Glomerular endothelial cell (primary cell): Measurements from ENCODE around the gene PTCH2. TPM values are rescaled to one million over a fixed set of nuclear protein-coding genes. Genes with fewer than 3 reads are reported as not detected.
"Not testable (repeated sequence)": the region's sequence is repeated elsewhere in the genome, so short reads cannot be mapped to it uniquely, and the experiment has no call there.

Source experiments
- DNase-seq: peaks from one replicate; pipeline ENCODE4 v3.0.0-alpha.2; 2011; ENCODE audit warnings: low read depth, low spot score; ENCODE audit errors: extremely low read depth
- total RNA-seq: library from RNA; depleted of rRNA; stranded (reverse); fragments of >200 nt; gene quantifications from 2 replicates; pipeline ENCODE4 v1.2.3, GENCODE V29; 2015

PTCH2 gene
- total RNA-seq, 1 donor from 2014 or later, result 0.23 TPM

DNA sequence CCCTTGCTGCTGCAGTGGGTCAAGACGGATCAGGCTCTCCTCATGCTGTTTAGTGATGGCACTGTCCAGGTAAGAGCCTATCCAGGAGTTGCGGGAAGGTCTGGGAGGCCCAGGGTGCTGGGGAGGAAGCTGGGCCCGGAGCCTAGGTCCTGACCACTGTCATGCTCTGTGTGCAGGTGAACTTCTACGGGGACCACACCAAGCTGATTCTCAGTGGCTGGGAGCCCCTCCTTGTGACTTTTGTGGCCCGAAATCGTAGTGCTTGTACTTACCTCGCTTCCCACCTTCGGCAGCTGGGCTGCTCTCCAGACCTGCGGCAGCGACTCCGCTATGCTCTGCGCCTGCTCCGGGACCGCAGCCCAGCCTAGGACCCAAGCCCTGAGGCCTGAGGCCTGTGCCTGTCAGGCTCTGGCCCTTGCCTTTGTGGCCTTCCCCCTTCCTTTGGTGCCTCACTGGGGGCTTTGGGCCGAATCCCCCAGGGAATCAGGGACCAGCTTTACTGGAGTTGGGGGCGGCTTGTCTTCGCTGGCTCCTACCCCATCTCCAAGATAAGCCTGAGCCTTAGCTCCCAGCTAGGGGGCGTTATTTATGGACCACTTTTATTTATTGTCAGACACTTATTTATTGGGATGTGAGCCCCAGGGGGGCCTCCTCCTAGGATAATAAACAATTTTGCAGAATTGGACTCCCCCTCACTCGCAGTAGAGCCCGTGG is 37.6 kb downstream of the PTCH2 start:
- no peak for DNase-seq

DNA sequence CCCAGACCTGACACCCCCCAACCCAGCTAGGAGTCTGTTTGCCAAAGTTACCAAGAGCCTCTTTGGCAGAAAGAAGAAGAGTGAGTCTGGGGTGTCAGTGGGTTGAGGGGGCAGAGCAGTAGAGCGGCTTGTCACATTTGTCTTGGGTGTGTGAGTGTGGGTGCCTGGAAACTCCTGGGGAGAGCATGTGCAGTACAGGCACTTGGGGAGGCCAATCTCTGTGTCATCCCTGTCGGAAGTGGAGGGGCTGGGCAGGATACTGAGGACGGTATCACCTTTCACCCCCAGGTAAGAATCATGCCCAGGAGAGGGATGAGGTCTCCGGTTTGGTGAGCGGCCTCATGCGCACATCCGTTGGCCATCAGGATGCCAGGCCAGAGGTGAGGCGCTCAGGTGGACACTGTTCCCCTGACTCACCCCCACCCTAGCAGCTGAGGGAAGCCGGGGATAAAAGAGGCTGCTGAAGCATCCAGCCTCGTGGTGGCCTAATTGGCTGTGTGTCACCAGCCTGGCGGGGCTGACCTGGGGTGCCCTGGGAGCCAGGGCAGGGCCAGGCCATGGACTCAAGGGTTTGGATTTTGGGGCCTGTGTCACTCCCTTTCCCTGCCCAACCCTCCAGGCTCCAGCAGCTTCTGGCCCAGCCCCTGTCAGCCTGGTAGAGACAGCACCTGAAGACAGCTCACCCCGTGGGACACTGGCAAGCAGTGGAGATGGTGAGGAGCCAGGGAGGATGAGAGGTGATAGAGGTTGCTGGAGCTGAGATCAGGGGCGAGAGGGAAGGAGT is 39.5 kb downstream of the PTCH2 start:
- no peak for DNase-seq

DNA sequence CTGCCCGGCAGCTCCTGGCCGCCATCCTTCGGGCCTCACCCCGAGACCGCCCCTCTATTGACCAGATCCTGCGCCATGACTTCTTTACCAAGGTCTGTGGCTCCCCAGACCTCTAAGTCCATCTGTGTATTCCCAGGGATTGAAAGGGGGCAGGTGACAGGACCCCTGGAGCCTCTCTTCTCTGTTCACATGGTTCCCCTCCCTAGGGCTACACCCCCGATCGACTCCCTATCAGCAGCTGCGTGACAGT is 40.1 kb downstream of the PTCH2 start:
- DNase-seq, result no peak

DNA sequence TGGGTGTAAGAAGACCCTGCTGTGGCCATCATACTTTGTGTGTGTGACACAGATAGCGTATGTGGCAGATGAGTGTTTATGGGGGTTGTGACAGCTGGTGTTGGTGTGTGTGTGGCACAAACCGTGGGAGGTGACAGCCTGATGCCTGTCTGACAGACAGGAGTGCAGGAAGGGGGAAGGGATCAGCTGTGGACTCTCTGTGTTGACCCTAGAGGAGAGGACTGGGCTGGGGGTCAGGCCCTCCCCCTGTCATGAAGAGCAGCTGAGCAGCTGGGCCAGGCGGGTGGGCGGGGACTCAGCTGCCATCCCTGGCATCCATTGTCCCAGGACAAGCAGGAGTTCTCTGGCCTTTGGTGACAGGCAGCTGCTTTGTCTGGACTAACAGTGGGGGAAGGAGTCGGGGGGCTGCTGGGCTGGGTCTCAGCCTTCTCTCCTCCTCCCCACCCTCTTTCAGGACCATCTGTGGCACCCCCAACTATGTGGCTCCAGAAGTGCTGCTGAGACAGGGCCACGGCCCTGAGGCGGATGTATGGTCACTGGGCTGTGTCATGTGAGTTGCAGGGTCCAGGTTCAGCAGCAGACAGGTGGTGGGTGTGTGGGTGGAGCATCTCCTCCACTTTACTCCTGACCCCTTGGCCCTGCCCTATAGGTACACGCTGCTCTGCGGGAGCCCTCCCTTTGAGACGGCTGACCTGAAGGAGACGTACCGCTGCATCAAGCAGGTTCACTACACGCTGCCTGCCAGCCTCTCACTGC is 40.6 kb downstream of the PTCH2 start:
- no peak for DNase-seq

DNA sequence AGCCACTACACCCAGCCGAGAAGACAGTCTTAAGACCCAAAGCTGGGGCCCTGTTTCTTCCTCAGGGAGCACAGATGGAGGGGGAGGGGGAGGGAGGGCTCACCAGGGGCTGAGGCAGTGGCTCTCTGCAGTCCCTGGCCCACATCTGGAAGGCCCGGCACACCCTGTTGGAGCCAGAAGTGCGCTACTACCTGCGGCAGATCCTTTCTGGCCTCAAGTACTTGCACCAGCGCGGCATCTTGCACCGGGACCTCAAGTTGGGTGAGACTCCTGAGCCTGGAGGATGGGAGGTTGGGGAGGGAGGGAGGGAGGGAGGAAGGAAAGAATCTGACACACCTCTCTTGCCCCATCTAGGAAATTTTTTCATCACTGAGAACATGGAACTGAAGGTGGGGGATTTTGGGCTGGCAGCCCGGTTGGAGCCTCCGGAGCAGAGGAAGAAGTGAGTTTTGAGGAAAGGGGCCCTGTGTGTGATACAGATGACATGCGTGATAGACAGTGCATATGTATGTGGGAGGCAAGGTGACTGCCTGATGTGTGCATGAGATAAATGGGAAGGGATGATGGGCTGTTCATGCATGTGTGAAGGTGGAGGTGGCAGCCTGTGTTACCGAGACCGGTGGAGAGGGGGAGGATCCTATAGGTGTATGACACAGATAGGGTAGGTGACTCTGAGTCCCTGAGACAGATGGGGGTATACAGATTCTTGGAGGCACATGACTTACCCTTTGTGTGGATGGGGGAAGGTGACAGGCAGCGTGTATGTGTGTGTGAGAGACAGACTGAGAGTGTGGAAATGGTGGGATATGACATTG is 41.4 kb downstream of the PTCH2 start:
- DNase-seq, result no peak

DNA sequence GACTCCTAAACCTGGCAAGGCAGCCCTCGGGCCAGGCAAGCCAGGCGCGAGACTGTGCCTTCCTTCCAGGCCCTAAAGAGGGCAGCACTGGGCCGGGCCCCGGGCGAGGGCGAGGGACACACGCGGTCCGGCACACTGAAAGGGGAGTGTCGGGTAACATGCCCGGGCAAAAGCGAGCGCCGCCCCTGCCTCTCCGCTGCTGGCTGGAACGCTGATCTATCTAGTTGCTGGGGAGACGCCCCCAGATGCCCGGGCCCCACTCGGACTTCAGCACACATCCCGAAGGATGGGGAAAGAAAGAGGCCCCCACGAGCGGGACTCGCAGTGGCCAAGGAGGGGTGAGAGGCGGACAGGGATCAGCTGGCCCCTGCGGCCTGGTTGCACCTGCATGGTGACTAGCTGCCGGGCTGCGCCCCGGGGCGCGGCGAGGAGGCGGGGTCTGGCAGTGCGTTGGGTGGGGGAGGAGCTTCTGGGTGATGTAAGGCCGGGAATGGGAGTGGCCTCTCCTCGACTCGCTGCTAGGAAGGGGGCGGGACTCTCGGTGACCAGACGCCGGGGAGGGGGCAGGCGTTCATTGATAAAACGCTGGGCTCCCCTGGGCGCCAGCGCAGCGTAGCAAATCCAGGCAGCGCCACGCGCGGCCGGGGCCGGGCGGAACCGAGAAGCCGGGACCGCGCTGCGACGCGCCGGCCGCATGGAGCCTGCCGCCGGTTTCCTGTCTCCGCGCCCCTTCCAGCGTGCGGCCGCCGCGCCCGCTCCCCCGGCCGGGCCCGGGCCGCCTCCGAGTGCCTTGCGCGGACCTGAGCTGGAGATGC is 43.1 kb downstream of the PTCH2 start, which contains the start of gene PLK3:
Gene PLK3 (plus strand): TSS at position 608 of the 815 bp plus-strand sequence. CDS start 87 bp downstream, at position 695.
- no peak for DNase-seq

DNA sequence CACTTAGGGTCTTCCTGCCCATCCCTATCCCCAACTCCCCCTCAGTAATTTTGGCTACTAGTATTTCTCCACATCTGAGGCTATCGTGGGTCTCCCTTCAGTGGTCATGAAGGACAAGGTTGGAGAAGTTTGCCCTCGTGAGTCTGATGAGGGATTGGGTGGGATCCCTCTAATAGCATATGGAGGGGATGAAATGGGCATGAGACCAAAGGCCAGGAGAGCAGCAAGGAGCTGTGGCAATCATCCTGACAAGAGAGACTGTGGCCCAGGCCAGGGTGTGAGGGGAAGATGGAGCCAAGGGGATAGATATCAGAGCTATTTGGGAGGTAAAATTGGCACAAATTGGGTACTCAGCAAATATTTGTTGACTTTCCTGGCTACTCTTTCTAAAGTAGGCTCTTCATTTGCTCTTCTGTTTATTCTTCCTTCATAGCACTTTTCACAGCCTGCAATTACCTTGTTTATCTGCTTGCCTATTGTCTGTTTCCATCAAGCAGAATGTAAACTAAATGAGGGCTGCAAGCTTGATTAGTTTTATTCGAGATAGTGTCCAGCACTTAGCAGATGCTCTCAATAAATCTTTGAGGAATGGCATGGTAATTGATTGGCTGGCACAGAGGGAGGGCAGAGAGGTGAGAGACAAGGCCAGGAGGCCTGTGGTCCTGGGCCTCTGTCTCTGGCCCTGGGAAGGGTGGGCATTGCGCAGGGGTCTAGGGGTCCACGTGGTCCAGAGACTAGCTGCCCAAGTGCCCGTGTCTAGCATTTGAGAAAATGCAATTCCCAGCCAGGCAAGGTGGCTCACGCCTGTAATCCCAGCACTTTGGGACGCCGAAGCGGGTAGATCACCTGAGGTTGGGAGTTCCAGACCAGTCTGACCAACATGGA is 44.3 kb downstream of the PTCH2 start:
- no peak for DNase-seq

DNA sequence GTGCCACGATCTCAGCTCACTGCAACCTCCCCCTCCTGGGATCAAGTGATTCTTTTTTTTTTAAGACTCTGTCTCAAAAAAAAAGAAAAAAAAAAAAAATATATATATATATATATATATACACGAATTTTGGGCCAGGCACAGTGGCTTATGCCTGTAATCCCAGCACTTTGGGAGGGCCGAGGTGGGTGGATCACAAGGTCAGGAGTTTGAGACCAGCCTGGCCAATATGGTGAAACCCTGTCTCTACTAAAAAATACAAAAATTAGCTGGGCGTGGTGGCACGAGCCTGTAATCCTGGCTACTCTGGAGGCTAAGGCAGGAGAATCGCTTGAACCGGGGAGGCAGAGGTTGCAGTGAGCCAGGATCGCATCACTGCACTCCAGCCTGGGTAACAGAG is 45.2 kb downstream of the PTCH2 start:
- DNase-seq, result not testable (repeated sequence)

DNA sequence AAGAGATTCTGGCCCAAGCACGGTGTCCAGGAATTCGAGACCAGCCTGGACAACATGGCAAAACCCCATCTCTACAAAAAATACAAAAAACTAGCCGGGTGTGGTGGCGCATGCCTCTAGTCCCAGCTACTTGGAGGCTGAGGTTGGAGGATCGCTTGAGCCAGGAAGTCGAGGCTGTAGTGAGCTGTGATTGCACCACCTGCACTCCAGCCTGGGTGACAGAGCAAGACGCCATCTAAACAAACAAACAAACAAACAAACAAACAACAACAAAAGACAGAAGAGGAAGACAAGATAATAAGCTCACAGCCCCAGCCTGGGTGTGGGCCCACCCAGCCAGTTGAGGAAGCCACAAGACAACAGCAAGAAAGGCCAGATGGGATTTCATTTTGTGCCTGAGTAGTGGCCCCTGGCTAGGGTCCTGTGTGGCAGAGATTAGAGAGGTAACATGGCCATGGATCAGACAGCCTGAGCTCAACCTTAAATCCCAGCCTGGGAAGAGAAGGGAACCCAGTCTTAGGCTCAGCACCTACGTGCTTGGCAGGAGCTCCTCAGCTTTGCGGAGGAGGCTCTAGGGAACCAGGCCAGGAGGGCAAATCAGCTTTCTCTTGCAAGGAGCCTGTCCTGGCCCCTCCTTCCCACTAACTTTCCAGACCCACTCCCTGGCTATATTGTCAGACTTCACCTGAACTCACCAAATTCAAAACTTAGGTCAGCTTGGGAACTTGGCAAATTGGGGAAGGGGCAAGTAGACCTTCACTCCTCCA is 50.1 kb downstream of the PTCH2 start:
- no peak for DNase-seq

DNA sequence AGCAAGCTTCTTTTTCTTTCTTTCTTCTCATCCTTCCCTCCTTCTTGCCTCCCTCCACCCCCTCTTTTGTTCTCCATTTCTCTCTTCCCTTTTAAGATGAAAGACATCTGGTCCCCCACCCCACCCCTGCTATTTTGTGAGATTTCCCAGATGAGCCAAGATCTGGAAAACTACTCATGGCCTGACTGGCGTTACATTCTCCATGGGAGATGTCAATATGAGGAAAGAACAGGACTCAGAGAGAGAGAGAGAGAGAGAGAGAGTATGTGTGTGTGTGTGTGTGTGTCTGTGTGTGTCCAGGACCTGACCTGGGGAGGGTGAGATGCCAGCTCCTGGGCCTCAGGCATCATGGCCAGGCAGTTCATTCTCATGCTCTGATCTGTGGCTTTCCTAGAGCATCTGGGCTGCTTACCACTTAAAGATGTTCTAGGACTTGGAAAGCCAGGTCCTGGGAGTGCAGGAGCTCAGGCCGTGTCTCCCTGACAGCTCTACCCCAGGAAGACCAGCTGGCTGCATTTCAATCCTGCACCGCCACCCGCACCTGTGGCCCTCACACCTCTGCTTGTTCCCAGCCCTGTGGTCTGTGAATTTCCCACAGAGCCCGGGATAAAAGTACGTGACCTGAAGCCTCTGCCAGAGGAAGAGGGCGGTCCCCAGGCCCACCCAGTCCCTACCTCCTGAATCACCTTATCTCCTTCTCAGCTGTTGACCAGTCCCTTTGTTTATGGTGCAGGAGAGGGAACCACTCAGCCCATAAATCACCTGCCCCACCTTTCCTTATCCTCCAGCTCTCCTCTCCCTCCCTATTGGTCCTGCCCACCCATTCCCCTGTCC is 51.9 kb downstream of the PTCH2 start:
- no peak for DNase-seq

DNA sequence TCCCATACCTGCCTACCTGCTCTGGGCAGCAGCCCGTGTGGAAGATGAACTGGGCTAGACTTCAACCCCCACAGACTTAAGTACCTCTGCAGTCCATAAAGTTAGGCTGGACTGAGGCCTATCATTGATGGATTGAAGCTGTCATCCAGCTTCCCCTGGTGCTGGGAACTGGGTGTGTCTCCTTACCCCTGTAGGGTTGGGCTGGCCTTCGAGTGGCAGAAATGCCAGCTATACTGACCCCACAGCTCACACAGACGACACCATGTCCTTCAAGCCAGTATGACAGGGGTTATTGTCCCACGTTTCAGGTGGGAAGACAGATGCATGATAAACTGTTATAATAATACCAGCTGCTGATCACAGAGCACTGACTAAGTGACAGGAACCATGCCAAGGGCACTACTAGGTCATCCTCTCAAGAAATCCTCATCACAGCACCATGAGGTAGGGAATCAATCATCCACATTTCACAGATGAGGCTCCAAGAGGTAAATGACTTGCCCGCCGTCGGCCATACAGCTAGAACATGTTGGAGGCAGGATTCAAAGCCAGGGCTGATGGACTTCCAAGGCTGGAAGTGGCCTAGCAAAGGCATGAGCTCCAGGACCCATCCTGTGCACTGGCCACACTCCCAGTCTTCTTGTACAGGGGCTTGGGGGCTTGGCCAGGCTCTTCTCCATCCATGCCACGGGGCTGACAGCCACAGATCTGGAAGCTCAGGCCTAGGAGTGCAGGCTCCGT is 54.8 kb downstream of the PTCH2 start, which contains the start of gene BEST4:
Gene BEST4 (minus strand): TSS at position 51 of the 741 bp plus-strand sequence. CDS start 465 bp downstream, outside the sequence.
- DNase-seq, result no peak

DNA sequence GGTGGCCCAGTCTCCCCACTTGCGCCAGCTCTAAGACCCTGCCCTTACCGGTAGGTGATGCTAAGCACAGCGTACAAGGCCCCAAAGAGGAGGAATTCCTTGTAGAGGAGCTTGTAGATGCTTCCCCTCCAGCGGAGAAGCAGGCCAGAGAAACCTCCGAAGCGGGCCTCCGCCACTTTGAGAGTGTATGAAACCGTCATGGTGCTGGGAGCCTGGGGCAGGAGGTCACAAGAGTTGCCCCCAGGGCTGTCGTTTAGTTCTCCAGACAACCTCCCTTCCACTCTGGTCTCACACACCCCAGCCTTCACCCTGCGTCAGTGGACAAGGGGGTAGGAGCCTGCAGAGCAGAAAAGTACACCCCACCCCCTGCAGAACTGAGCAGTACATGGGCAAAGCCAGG is 55.5 kb downstream of the PTCH2 start:
- DNase-seq, result no peak

DNA sequence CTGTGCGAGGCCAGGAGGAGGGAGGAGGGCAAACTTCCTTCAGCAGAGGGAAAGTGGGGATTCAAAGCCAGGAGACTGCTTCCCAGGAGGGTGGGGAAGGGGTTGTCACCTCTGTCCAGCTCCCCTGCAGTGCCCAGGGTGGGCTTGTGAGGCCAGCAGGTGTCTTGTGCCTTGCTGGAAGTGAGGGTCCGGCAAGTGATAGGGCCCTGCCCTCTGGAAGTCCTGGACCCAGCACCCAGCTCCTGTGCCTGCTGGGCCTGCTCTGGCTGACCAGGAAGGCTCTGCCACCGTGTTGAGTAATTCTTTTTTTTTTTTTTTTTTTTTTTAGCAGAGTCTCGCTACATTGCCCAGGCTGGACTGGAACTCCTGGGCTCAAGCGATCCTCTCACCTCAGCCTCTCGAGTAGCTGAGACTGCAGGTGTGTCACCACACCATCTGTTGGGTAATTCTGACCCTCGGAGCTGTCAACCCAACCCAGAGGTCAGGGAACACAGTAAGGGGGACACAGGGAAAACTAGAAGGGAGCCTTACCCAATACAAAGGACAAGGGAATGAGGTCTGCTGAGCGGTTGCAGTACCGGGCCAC is 56.1 kb downstream of the PTCH2 start:
- no peak for DNase-seq

DNA sequence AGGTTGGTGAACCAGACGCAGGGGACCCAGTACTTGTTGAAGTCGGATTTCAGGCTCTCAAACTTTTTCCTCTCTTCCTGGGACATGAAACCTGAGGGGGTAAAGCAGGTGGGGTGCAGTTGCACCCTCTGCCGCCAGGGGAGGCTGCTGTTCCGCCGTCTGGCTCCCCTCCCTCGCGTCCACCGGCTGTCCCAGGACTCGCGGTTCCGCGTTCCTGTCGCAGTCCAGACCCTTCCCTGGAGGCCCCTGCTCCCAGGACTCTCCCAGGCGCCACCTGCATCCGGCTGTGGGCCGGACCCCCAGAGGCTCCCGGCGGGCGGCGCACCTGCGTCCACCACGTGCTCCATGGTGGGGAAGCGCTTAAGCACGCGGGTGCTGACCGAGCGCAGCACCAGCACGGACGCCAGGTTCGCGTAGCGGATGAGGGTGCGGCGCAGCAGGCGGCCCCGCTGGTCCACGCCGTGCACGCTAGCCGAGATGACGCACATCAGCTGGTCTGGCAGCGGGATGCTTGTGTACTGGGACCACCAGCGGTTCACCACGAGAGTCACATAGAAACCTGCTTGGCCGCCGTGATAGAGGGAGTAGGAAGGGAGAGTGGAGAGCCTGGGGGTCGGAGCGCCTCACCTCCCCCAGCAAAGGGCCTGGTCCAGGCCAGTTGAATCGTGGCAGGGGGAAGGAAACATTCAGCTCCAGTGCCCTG is 56.8 kb downstream of the PTCH2 start:
- DNase-seq, result no peak

DNA sequence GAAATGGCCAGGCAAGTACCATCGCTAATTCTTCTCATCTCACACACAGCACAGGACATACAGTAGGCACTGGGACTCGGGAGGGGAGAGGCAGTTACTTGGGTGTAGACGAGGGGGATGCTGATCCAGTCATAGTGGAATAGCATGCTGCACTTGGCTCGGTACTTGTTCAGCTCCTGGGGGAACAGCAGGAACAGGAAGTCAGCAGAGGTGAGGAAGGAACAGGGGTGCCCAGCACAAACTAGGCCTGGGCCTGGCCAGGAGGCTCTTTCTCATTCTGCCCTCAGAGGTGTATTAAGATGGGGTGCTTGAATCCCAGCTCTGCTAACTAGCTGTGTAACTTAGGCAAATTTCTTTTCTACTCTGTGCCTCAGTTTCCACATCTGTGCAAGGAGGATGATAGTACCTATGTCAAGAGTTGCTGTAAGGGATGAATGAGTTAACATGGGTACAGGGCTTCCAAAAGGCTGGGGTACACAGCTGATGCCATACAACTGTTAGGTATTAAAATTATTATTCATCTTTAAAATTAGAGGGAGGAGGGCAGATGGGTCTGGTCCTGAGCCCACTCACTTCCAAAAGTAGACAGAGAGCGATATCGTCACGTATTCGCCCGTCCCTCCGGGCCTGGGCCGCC is 57.4 kb downstream of the PTCH2 start:
- no peak for DNase-seq
